Mesenchymal stem cell (in vitro differentiated cells and primary cell): Measurements from ENCODE around the gene HTR3A.

Experiments used
- DNase-seq: peaks from one replicate; pipeline ENCODE4 v3.0.0-alpha.2; 2013
- H2AFZ ChIP-seq: one replicate; pipeline ENCODE4 v1.6.1; 2013; ENCODE audit warnings: low read depth, mild to moderate bottlenecking, control low read depth, inconsistent platforms, low read length, moderate library complexity
- H2AK5ac ChIP-seq: 2 replicates; pipeline ENCODE4 v1.6.1; 2013; ENCODE audit warnings: low read length, moderate library complexity, mild to moderate bottlenecking, inconsistent platforms; ENCODE audit not compliant: severe bottlenecking
- H2BK120ac ChIP-seq: one replicate; pipeline ENCODE4 v1.6.1; 2013; ENCODE audit warnings: low read depth, mild to moderate bottlenecking, inconsistent platforms, low read length, moderate library complexity
- H2BK12ac ChIP-seq, 2 experiments: one replicate each; pipeline ENCODE4 v1.6.1; 2013; ENCODE audit warnings: inconsistent platforms in 2 of 2, low read length in 2 of 2, mild to moderate bottlenecking in 2 of 2, moderate library complexity in 2 of 2, control low read depth in 1 of 2
- H2BK15ac ChIP-seq: one replicate; pipeline ENCODE4 v1.6.1; 2013; ENCODE audit warnings: mild to moderate bottlenecking, low read depth, inconsistent platforms; ENCODE audit not compliant: poor library complexity, severe bottlenecking
- H2BK5ac ChIP-seq: 2 replicates; pipeline ENCODE4 v1.6.1; 2013; ENCODE audit warnings: low read depth, mild to moderate bottlenecking, low read length, control low read depth, inconsistent platforms; ENCODE audit not compliant: poor library complexity, severe bottlenecking
- H3K14ac ChIP-seq, 2 experiments: one replicate each; pipeline ENCODE4 v1.6.1; 2013; ENCODE audit warnings: inconsistent platforms in 2 of 2, low read length in 2 of 2, control low read depth in 1 of 2, mild to moderate bottlenecking in 1 of 2, moderate library complexity in 1 of 2
- H3K18ac ChIP-seq, 2 experiments: one replicate each; pipeline ENCODE4 v1.6.1; 2013; ENCODE audit warnings: inconsistent platforms in 2 of 2, low read length in 2 of 2, control low read depth in 1 of 2, low read depth in 1 of 2, mild to moderate bottlenecking in 1 of 2
- H3K23ac ChIP-seq, 2 experiments: one replicate each; pipeline ENCODE4 v1.6.1; 2013; ENCODE audit warnings: inconsistent platforms in 2 of 2, low read length in 2 of 2, mild to moderate bottlenecking in 2 of 2, moderate library complexity in 2 of 2, control low read depth in 1 of 2
- H3K27ac ChIP-seq: 2 replicates; pipeline ENCODE4 v1.5.1; 2013; ENCODE audit warnings: mild to moderate bottlenecking, moderate library complexity, low read length, control low read depth, inconsistent platforms; ENCODE audit not compliant: poor library complexity, severe bottlenecking
- H3K27me3 ChIP-seq, 2 experiments: 2 replicates each; pipeline versions ENCODE4 v1.6.1 to v1.7.0; 2013; ENCODE audit warnings: low read length in 2 of 2, mild to moderate bottlenecking in 2 of 2, moderate library complexity in 2 of 2, control low read depth in 1 of 2, inconsistent platforms in 1 of 2; ENCODE audit not compliant: control insufficient read depth in 1 of 2, insufficient read depth in 1 of 2
- H3K36me3 ChIP-seq, 2 experiments: 2 replicates each; pipeline versions ENCODE4 v1.6.1 to v1.7.0; 2013; ENCODE audit warnings: low read length in 2 of 2, control low read depth in 1 of 2, inconsistent platforms in 1 of 2, low read depth in 1 of 2, mild to moderate bottlenecking in 1 of 2; ENCODE audit not compliant: insufficient read depth in 2 of 2, control insufficient read depth in 1 of 2
- H3K4ac ChIP-seq, 2 experiments: one replicate each; pipeline ENCODE4 v1.6.1; 2013; ENCODE audit warnings: inconsistent platforms in 2 of 2, low read length in 2 of 2, mild to moderate bottlenecking in 2 of 2, moderate library complexity in 2 of 2, control low read depth in 1 of 2, low read depth in 1 of 2
- H3K4me1 ChIP-seq: 2 replicates; pipeline ENCODE4 v1.6.1; 2013; ENCODE audit warnings: low read depth, low read length, control low read depth; ENCODE audit not compliant: control insufficient read depth, insufficient read depth
- H3K4me2 ChIP-seq: 2 replicates; pipeline ENCODE4 v1.6.1; 2013; ENCODE audit warnings: low read length, mild to moderate bottlenecking, inconsistent platforms; ENCODE audit not compliant: poor library complexity, severe bottlenecking
- H3K4me3 ChIP-seq, 2 experiments: 2 replicates each; pipeline versions ENCODE4 v1.5.1 to v1.7.0; 2013; ENCODE audit warnings: low read length in 2 of 2, mild to moderate bottlenecking in 2 of 2, control low read depth in 1 of 2, low read depth in 1 of 2; ENCODE audit not compliant: insufficient read depth in 1 of 2
- H3K79me1 ChIP-seq: replicated peaks from 2 replicates; pipeline ENCODE4 v1.6.1; 2013; ENCODE audit warnings: mild to moderate bottlenecking, control low read depth, low read length, inconsistent platforms; ENCODE audit not compliant: poor library complexity, severe bottlenecking
- H3K9ac ChIP-seq: 2 replicates; pipeline ENCODE4 v1.7.0; 2013; ENCODE audit warnings: mild to moderate bottlenecking, low read length, moderate library complexity
- H3K9me3 ChIP-seq: 2 replicates; pipeline ENCODE4 v1.7.0; 2013; ENCODE audit warnings: mild to moderate bottlenecking, low read length; ENCODE audit not compliant: control insufficient read depth
- H4K8ac ChIP-seq: one replicate; pipeline ENCODE4 v1.6.1; 2013; ENCODE audit warnings: inconsistent platforms, mild to moderate bottlenecking, low read length, moderate library complexity
- H4K91ac ChIP-seq: one replicate; pipeline ENCODE4 v1.6.1; 2013; ENCODE audit warnings: mild to moderate bottlenecking, low read length, inconsistent platforms
- WGBS: methylation state at CpG from one replicate; pipeline ENCODE4 v1.1.7; 2013; ENCODE audit warnings: mixed read lengths; 5-methylcytosine and 5-hydroxymethylcytosine counted together

HTR3A gene

DNA sequence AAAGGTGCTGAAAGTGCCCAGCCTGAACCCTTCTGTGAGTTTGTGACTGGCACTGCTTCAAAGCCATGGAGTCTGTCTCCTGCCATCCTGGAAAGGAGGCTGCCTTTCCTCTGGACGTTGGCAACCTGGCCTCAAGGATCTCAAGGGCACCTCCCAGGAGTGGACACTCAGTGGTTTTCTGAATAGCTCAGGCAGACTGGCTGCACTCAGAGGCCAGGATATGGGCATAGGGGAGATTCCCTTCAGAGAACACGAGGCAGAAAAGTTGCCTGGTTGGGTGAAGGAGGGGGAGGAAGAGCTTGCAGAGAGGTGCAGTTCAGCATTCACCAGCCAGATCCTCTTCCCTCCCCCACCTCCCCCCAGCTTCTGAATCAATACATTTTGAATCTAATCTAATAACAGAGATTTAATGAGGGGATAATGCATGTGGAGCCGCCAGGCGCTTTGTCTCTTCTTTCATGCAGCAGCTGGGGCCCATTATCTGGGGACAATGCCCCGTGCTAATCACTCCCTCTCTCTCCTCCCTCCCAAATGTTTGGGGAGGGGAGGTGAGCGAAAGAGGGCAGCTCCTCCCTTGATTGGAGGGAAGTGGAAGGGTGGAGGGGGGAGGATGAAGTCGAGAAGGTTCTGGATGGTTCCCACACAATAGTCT, 17.7 kb downstream of the HTR3A start:
- H4K8ac ChIP-seq, result no peak overlapping the region
- H2AFZ ChIP-seq, result no peak overlapping the region
- no peak overlapping the region for H3K23ac ChIP-seq
- H3K4me1 ChIP-seq, result no peaks in the 10 kb centered on the region
- no peak overlapping the region for H3K27ac ChIP-seq
- no peak overlapping the region for H2BK5ac ChIP-seq
- no peak overlapping the region for H2AK5ac ChIP-seq
- H3K79me1 ChIP-seq, result no peaks in the 10 kb centered on the region
- no peak overlapping the region for H2BK15ac ChIP-seq
- H3K4ac ChIP-seq, result no peak overlapping the region
- H4K91ac ChIP-seq, result no peak overlapping the region
- no peaks in the 10 kb centered on the region for H3K36me3 ChIP-seq
- H2BK120ac ChIP-seq, result no peak overlapping the region
- H3K27me3 ChIP-seq, result peaks cover 31 to 59% of the 10 kb centered on the region in 2 experiments
- no peak overlapping the region for H3K18ac ChIP-seq
- H3K9ac ChIP-seq, result no peak overlapping the region
- no peak overlapping the region for H3K14ac ChIP-seq
- H3K4me3 ChIP-seq, result no peak overlapping the region
- WGBS, result 26% methylated on average over 3 of the region's 7 CpGs
- no peak overlapping the region for H3K4me2 ChIP-seq
- no peak for DNase-seq
- no peaks in the 10 kb centered on the region for H3K9me3 ChIP-seq
- no peak overlapping the region for H2BK12ac ChIP-seq

DNA sequence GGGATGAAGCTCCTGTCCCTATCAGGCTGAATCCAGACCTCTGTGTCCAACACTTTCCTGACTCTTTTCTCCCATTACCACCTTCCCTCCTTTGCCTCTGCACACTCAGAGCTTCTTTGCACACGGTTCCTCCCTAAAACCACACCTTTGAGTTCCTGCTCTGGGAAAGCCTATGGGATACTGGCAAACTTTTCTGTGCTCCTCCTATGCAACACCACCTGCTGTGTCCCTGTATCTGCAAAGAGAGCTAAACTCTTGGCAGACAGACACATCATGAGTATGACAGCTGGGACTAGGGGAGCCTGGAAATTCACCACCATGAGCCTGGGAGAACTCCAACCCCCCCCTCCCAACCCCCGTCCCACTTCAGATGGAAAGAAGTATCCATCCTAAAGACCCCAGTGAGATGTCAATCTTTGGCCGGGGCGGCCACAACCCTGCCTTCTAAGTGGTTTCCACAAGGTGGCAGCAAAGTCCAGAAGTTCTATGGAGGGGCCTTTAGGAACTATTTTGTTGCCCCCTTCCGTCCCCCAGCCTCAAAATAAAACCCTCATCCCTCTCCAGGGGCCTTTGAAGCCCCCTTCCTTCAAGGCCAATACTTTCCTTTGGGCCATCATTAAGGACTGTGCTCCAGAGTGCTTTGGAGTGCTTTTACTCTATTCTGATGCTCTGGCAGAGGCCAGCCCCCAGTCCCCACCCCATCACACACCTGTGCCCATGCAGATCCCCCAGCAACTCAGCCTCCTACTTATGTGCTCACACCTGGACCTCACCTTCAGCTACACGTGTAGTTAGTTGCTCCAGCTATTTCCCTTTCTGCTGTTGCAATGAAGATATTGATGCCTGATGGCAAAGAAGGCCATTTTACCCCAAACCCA, 19.4 kb downstream of the HTR3A start:
- whole genome bisulfite sequencing, result 1% methylated on average over 6 of the region's 6 CpGs
- H3K23ac ChIP-seq, result no peak overlapping the region
- DNase-seq, result peak; percentile 8
- H3K79me1 ChIP-seq, result no peaks in the 10 kb centered on the region
- no peak overlapping the region for H3K4me2 ChIP-seq
- no peaks in the 10 kb centered on the region for H3K9me3 ChIP-seq
- H3K9ac ChIP-seq, result no peak overlapping the region
- peaks cover 37 to 73% of the 10 kb centered on the region in 2 experiments for H3K27me3 ChIP-seq
- H3K4ac ChIP-seq, result no peak overlapping the region
- no peak overlapping the region for H3K18ac ChIP-seq
- no peak overlapping the region for H2BK120ac ChIP-seq
- H3K14ac ChIP-seq, result no peak overlapping the region
- H4K91ac ChIP-seq, result no peak overlapping the region
- H2AFZ ChIP-seq, result no peak overlapping the region
- H3K36me3 ChIP-seq, result no peaks in the 10 kb centered on the region
- H2BK15ac ChIP-seq, result no peak overlapping the region
- H3K4me3 ChIP-seq, result no peak overlapping the region
- H3K27ac ChIP-seq, result no peak overlapping the region
- no peaks in the 10 kb centered on the region for H3K4me1 ChIP-seq
- no peak overlapping the region for H2AK5ac ChIP-seq
- no peak overlapping the region for H4K8ac ChIP-seq
- H2BK12ac ChIP-seq, result no peak overlapping the region
- no peak overlapping the region for H2BK5ac ChIP-seq

DNA sequence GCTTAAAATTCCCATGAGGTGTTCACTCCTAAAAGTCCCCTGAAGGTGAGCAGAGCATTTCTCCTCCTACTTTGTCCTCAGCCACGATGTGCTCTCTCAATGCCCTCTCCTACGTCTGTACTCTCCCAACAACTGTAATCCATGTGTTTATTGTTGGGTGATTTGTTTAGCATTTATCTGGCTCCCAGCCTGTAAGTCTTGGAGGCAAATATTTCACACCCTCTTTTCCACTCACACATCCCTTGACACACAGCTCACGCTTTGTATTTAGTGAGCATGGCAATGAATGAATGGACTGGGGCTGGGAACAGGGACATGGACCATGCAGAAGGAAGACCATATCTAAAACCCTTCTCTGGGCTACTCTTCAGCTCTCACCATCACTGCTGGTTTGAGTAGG, 22.6 kb downstream of the HTR3A start:
- H3K79me1 ChIP-seq, result no peaks in the 10 kb centered on the region
- no peak overlapping the region for H3K18ac ChIP-seq
- no peak overlapping the region for H2BK5ac ChIP-seq
- no peak overlapping the region for H2AK5ac ChIP-seq
- no peak overlapping the region for H3K4me2 ChIP-seq
- H3K27me3 ChIP-seq, result peaks cover 44 to 88% of the 10 kb centered on the region in 2 experiments
- H4K8ac ChIP-seq, result no peak overlapping the region
- H3K9me3 ChIP-seq, result no peaks in the 10 kb centered on the region
- no peak overlapping the region for H2AFZ ChIP-seq
- no peaks in the 10 kb centered on the region for H3K4me1 ChIP-seq
- H2BK120ac ChIP-seq, result no peak overlapping the region
- no peak overlapping the region for H3K4me3 ChIP-seq
- H4K91ac ChIP-seq, result no peak overlapping the region
- H3K36me3 ChIP-seq, result no peaks in the 10 kb centered on the region
- no peak for DNase-seq
- H3K23ac ChIP-seq, result no peak overlapping the region
- H3K14ac ChIP-seq, result no peak overlapping the region
- H3K27ac ChIP-seq, result no peak overlapping the region
- H2BK15ac ChIP-seq, result no peak overlapping the region
- H2BK12ac ChIP-seq, result no peak overlapping the region
- no CpG with 5 or more reads among the region's 3 CpGs for WGBS
- H3K4ac ChIP-seq, result no peak overlapping the region
- no peak overlapping the region for H3K9ac ChIP-seq

DNA sequence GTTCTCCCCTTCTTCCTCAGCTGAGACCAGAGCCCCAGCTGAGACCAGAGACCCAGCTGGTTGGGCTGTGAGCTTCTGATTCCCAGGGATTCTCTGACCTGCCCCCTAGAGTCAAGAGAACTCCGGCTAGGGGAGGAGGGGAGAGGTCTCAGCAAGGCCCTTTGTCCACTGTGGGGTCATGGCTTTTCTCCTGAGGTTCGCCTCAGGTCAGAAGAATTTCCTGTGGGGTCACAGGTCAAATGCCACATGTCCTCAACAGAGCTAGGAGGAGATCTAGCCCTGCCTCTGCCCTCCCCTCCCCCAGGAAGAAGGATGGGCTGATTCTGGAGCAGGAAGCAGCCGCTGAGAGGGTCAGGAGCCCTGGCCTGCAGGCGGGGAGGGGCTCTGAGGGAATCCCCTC, 23.7 kb downstream of the HTR3A start:
- no peak overlapping the region for H2AFZ ChIP-seq
- H3K27ac ChIP-seq, result no peak overlapping the region
- H3K27me3 ChIP-seq, result peaks cover 41 to 84% of the 10 kb centered on the region in 2 experiments
- H3K23ac ChIP-seq, result no peak overlapping the region
- H3K9ac ChIP-seq, result no peak overlapping the region
- H2AK5ac ChIP-seq, result no peak overlapping the region
- H2BK12ac ChIP-seq, result no peak overlapping the region
- H3K4ac ChIP-seq, result no peak overlapping the region
- H3K9me3 ChIP-seq, result no peaks in the 10 kb centered on the region
- no peak for DNase-seq
- H3K14ac ChIP-seq, result no peak overlapping the region
- H3K4me3 ChIP-seq, result no peak overlapping the region
- no peak overlapping the region for H4K91ac ChIP-seq
- WGBS, result 49% methylated on average over 2 of the region's 4 CpGs
- no peak overlapping the region for H3K18ac ChIP-seq
- H2BK5ac ChIP-seq, result no peak overlapping the region
- H2BK120ac ChIP-seq, result no peak overlapping the region
- H4K8ac ChIP-seq, result no peak overlapping the region
- H2BK15ac ChIP-seq, result no peak overlapping the region
- no peak overlapping the region for H3K4me2 ChIP-seq
- no peaks in the 10 kb centered on the region for H3K79me1 ChIP-seq
- H3K36me3 ChIP-seq, result no peaks in the 10 kb centered on the region
- no peaks in the 10 kb centered on the region for H3K4me1 ChIP-seq
